Neural progenitor cell (in vitro differentiated cells): ENCODE measurements around the gene SLC35F3.

Source experiments
- CTCF ChIP-seq: fragments of 200-600 bp; sonication (generic); IDR thresholded peaks from 2 replicates; pipeline ENCODE4 v1.5.1; 2017; ENCODE audit warnings: antibody characterized with exemption, mild to moderate bottlenecking
- EZH2 ChIP-seq: fragments of 200-600 bp; sonication (generic); IDR thresholded peaks from 2 replicates; pipeline ENCODE4 v1.6.1; 2017; ENCODE audit warnings: antibody characterized with exemption, mild to moderate bottlenecking, moderate library complexity

GRCh38 chr1:234369784-234370183, 465.3 kb downstream of the SLC35F3 start:
- TF ChIP-seq CTCF (no peak), EZH2 (no peak)
